Fibroblast of mammary gland (primary cell): Measurements from ENCODE around the gene ARHGEF38.

ENCODE experiments used
- DNase-seq: peaks from one replicate; pipeline ENCODE4 v3.0.0-alpha.2; 2010; ENCODE audit warnings: low read depth
- H3K4me3 ChIP-seq: 2 replicates; pipeline ENCODE4 v1.5.1; 2011; ENCODE audit warnings: low read depth, mild to moderate bottlenecking, low read length, moderate library complexity; ENCODE audit not compliant: control insufficient read depth
- CTCF ChIP-seq: conservative IDR thresholded peaks from 2 replicates; pipeline ENCODE4 v1.5.1; 2011; ENCODE audit warnings: low read depth, low read length, inconsistent platforms; ENCODE audit not compliant: control insufficient read depth, insufficient read depth

ARHGEF38 gene

GRCh38 chr4:105569057-105569865 is 16.8 kb downstream of the ARHGEF38 start:
- TF ChIP-seq CTCF = no peak
- no peak for DNase-seq
- H3K4me3 ChIP-seq = no peak overlapping the region

- no peak for TF ChIP-seq CTCF
- no peak overlapping the region for H3K4me3 ChIP-seq
- DNase-seq = no peak
These were observed 17.4 kb downstream of the ARHGEF38 start for GRCh38 chr4:105569866-105570236.

- TF ChIP-seq CTCF = no peak
- H3K4me3 ChIP-seq = no peak overlapping the region
- DNase-seq = no peak
These were observed 19.9 kb downstream of the ARHGEF38 start for GRCh38 chr4:105572296-105572695.

- no peak for TF ChIP-seq CTCF
- DNase-seq = no peak
- no peak overlapping the region for H3K4me3 ChIP-seq
These were observed 34.4 kb downstream of the ARHGEF38 start for GRCh38 chr4:105586638-105587328.

GRCh38 chr4:105587841-105588240 is 35.4 kb downstream of the ARHGEF38 start:
- TF ChIP-seq CTCF = no peak
- DNase-seq = no peak

GRCh38 chr4:105588252-105588651 is 35.8 kb downstream of the ARHGEF38 start:
- H3K4me3 ChIP-seq = no peak overlapping the region
- TF ChIP-seq CTCF = no peak
- DNase-seq = no peak

More at GRCh38 chr4:105587841-105588240, 35.4 kb downstream of the ARHGEF38 start:
- H3K4me3 ChIP-seq = no peak overlapping the region
